Ovary (tissue), 9 donors: ENCODE results near the gene TPCN2. TPM values are rescaled to one million over a fixed set of nuclear protein-coding genes. Genes with fewer than 3 reads are reported as not detected.

Source experiments
- DNase-seq, 5 donors: peaks; one replicate each; pipeline ENCODE4 v3.0.0-alpha.2; 2019 to 2020
- H3K27ac ChIP-seq, 2 donors: fragments of 200-600 bp; one replicate each; pipeline versions ENCODE4 v1.5.1 to v1.8.0; 2019 to 2022
- H3K27me3 ChIP-seq: fragments of 200-600 bp; one replicate; pipeline ENCODE4 v1.8.0; 2022
- H3K36me3 ChIP-seq: fragments of 200-600 bp; sonication (generic); one replicate; pipeline ENCODE4 v1.5.1; 2019
- H3K4me1 ChIP-seq: one replicate; pipeline ENCODE4 v1.8.1; 2013; ENCODE audit warnings: mild to moderate bottlenecking, moderate library complexity; ENCODE audit not compliant: insufficient read depth
- H3K4me3 ChIP-seq: fragments of 200-600 bp; sonication (generic); one replicate; pipeline ENCODE4 v1.5.1; 2017
- H3K9me3 ChIP-seq, 2 donors: fragments of 200-600 bp in 1 of 2; sonication (generic) in 1 of 2; one replicate each; pipeline versions ENCODE4 v1.5.1 to v1.8.1; 2013 to 2019; ENCODE audit warnings: mild to moderate bottlenecking in 1 of 2, moderate library complexity in 1 of 2
- CTCF ChIP-seq, 3 donors: fragments of 450-650 bp in 2 of 3; fragments of 200-600 bp in 1 of 3; IDR thresholded peaks; one replicate each; pipeline versions ENCODE4 v1.5.1 to v1.8.0; 2016 to 2022; ENCODE audit warnings: antibody characterized with exemption in 3 of 3, mild to moderate bottlenecking in 1 of 3
- EP300 ChIP-seq: sonication (generic); formaldehyde crosslinking; IDR thresholded peaks from one replicate; pipeline ENCODE4 v1.6.1; 2017; ENCODE audit warnings: antibody characterized with exemption
- POLR2A ChIP-seq: fragments of 450-650 bp; IDR thresholded peaks from one replicate; pipeline ENCODE4 v1.6.1; 2017; ENCODE audit warnings: antibody characterized with exemption, mild to moderate bottlenecking, moderate library complexity
- WGBS, 3 donors: extraction: QIAGEN DNeasy Blood & Tissue Kit in 1 of 3; methylation state at CpG; one replicate each; pipeline versions ENCODE4 v1.1.5 to v1.1.7; 2013 to 2017; 5-methylcytosine and 5-hydroxymethylcytosine counted together
- intact Hi-C, 4 donors: fragments of 100-400 bp; cut with DNase I; formaldehyde crosslinking; loops; one replicate each; pipeline versions ENCODE4 v1.11.0 to v1.15.1; 2022 to 2023
- polyA plus RNA-seq, 2 donors: library from polyadenylated mRNA; stranded (reverse); fragments of 200-250 nt in 1 of 2; fragments of 350-450 nt in 1 of 2; fragmentation: Illumina TruSeq in 1 of 2; extraction: RNeasy Lipid Tissue Mini Kit (QIAGEN cat#74804) in 1 of 2; gene quantifications; one replicate each; pipeline ENCODE4 v1.2.3, GENCODE V29; 2013 to 2014
- total RNA-seq, 7 donors: library from RNA; depleted of rRNA in 2 of 7; stranded (reverse); fragments of >200 nt in 2 of 7; fragmentation: NEBNext Ultra II Directional in 3 of 7; extraction: Animal tissue kit (Norgen Biotek cat#: 25700) in 3 of 7; gene quantifications; one replicate each; pipeline versions ENCODE4 v1.1.0 to v1.2.4, GENCODE V29; 2016 to 2023
- donor health status: DM: no; HTN: no; CAD: no; lungs with moderate emphysema.
- donor health status: DM: no; HTN: no; CAD: no.
- donor health status: Bipolar disorder and iron deficiency.
- donor health status: DM: yes; HTN: yes; CAD: no.
- donor health status: DM: no; HTN: no; CAD: no.
- donor health status: DM: yes; HTN: yes; CAD: no.

Gene TPCN2
- total and polyA plus RNA-seq, 9 donors, result 6.5 to 35.7 (median 23.3) TPM

GRCh38 chr11:69129647-69130046 is 80.9 kb downstream of the TPCN2 start:
- intact Hi-C loops, result no loop called here
- Histone ChIP-seq H3K27ac (no peak overlapping the region), H3K4me1 (no peaks in the 10 kb centered on the region), H3K9me3 (no peaks in the 10 kb centered on the region), H3K4me3 (no peak overlapping the region), H3K36me3 (no peaks in the 10 kb centered on the region), H3K27me3 (no peaks in the 10 kb centered on the region)
- TF ChIP-seq EP300 (no peak), POLR2A (no peak), CTCF (IDR thresholded peaks at IDR 0.05) (no peak)
- DNase-seq, result peak in 1 of 5 donors; percentile 5
- WGBS, 3 donors, result 92 to 98% (median 97%) methylated on average over 7 of the region's 7 CpGs

DNA sequence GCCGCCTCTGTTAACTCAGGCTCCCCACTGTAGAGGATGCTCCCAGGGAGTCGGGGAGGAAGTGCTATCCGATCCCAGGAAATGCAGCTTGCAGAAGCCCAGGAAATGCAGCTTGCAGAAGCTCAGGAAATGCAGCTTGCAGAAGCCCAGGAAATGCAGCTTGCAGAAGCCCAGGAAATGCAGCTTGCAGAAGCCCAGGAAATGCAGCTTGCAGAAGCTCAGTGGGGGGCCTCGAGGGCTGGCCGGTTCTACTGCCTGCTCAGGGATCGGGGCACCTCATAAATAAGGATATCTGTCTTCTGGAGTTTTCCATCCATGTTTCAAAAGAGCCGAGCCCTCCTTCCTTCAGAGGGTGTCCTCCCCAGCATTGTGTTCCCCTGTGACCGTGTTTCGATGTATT is 81.9 kb downstream of the TPCN2 start:
- Histone ChIP-seq H3K4me1 (no peaks in the 10 kb centered on the region), H3K27me3 (no peaks in the 10 kb centered on the region), H3K9me3 (no peaks in the 10 kb centered on the region), H3K27ac (no peak overlapping the region), H3K36me3 (no peaks in the 10 kb centered on the region), H3K4me3 (no peak overlapping the region)
- TF ChIP-seq POLR2A, result no peak
- no peak for TF ChIP-seq CTCF (IDR thresholded peaks at IDR 0.05)
- no peak for TF ChIP-seq EP300
- intact Hi-C loops, result no loop called here
- DNase-seq, result peak in 1 of 5 donors; percentile 14
- WGBS, 3 donors, result 46 to 55% (median 51%) methylated on average over 9 of the region's 9 CpGs

- Histone ChIP-seq H3K4me3 (no peak overlapping the region), H3K9me3 (no peaks in the 10 kb centered on the region), H3K4me1 (no peaks in the 10 kb centered on the region), H3K27ac (no peak overlapping the region), H3K27me3 (no peaks in the 10 kb centered on the region), H3K36me3 (no peaks in the 10 kb centered on the region)
- 68 to 86% (median 86%) methylated on average over 11 of the region's 11 CpGs for WGBS, 3 donors
- peak in 1 of 5 donors; percentile 24 for DNase-seq
- intact Hi-C loops, result no loop called here
- TF ChIP-seq CTCF (IDR thresholded peaks at IDR 0.05), result no peak
Measured at GRCh38 chr11:69131121-69131566, 82.4 kb downstream of the TPCN2 start.

DNA sequence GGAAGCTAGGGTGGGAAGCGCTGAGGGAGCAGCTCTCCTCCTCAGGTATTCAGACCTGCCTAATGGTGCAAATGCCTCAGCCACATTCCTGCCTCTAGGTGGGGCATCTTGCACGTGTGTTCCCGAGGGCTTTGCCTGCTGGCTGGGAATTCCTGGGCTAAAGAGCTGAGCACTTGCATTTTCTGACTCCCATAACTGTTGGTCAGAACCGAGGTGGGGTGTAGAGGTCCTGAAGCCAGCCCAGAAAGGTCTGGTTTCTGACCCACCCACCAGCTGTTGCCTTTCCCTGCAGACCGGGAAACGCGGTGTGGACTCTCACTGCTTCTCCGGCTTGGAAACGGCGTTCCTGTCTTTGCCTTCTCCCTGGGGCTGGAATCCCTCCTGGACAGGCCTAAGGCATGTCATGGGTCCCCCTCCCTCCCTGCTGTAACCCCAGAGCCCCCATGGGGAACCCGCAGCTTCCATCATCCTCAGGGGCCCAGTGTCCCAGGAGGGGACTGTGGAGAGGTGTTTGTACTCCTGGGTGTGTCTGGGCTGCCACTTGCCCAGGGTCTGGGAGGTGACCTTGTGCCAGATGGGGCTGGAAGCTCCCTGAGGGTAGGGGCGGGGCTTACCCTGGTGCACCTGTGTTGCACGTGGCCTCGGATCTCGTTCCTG is 83.0 kb downstream of the TPCN2 start:
- whole genome bisulfite sequencing, 3 donors, result 35 to 51% (median 47%) methylated on average over 15 of the region's 15 CpGs
- H3K4me1 ChIP-seq, result no peaks in the 10 kb centered on the region
- TF ChIP-seq CTCF (IDR thresholded peaks at IDR 0.05) (peak in 1 of 3 donors; percentile 23), POLR2A (no peak), EP300 (no peak)
- H3K4me3 ChIP-seq, result no peak overlapping the region
- H3K36me3 ChIP-seq, result no peaks in the 10 kb centered on the region
- intact Hi-C loops, result no loop called here
- no peaks in the 10 kb centered on the region for H3K9me3 ChIP-seq
- H3K27ac ChIP-seq, result no peak overlapping the region
- no peaks in the 10 kb centered on the region for H3K27me3 ChIP-seq
- DNase-seq, result peak in 3 of 5 donors; percentile 44 to 59 (median 48)
